ENCODE data around the gene TLCD1. TPM values are rescaled to one million over a fixed set of nuclear protein-coding genes. Genes with fewer than 3 reads are reported as not detected.

Gene TLCD1
- total RNA-seq (1 to 10 TPM; 1.7 to 3.8 (median 2.5) TPM), polyA plus RNA-seq (1.5 TPM)
- long read RNA-seq, donor 1, partial matches to known transcripts = 0 of 2 reads
- long read RNA-seq, donor 1, other reads (novel, unspliced or antisense) = 1 of 2 reads
- long read RNA-seq, donor 2, partial matches to known transcripts = 0 of 2 reads
- long read RNA-seq, donor 2, other reads (novel, unspliced or antisense) = 0 of 2 reads
- long read RNA-seq, donor 3, partial matches to known transcripts = 0 of 3 reads
- long read RNA-seq, donor 3, other reads (novel, unspliced or antisense) = 0 of 3 reads
- long read RNA-seq, donor 4 = 0 reads

- intact Hi-C loops (cut with DNase I) = loop anchor here in 2 of 4 donors (2.0 to 10.0 kb wide), 4 partner anchors 25 to 389 kb away; partner anchors contain the start of gene PHF12 (in 1 of the 2)
- ATAC-seq (peak; percentile 59 to 64), DNase-seq (peak; percentile 79 to 90 (median 90))
- Histone ChIP-seq H3K27ac (ENCODE audit: low read length) (peak within 1 kb of the TSS; percentile 24), H3K4me3 (ENCODE audit: low read length) (peak within 1 kb of the TSS; percentile 52), H3K9me3 (ENCODE audit: control insufficient read depth, low read length) (no peaks in the 10 kb centered on the region), H3K4me1 (ENCODE audit: control insufficient read depth, insufficient read depth, low read length) (peaks cover 6% of the 10 kb centered on the region), H3K27me3 (ENCODE audit: control insufficient read depth, insufficient read depth) (no peaks in the 10 kb centered on the region)
- WGBS = under 1% methylated on average over 47 of the region's 49 CpGs
Observed at GRCh38 chr17:28726226-28726626, at the start of gene TLCD1. Gene TLCD1, minus strand, starts transcription at chr17:28726233. Its CDS starts 136 bp downstream, at chr17:28726097.

- Histone ChIP-seq H3K27ac (ENCODE audit: low read length) (no peak overlapping the region), H3K4me3 (ENCODE audit: low read length) (no peak overlapping the region), H3K27me3 (ENCODE audit: control insufficient read depth, insufficient read depth) (no peaks in the 10 kb centered on the region), H3K4me1 (ENCODE audit: control insufficient read depth, insufficient read depth, low read length) (peaks cover 1% of the 10 kb centered on the region), H3K9me3 (ENCODE audit: control insufficient read depth, low read length) (no peaks in the 10 kb centered on the region)
- DNase-seq (no peak), ATAC-seq (no peak)
- intact Hi-C loops (cut with DNase I) = no loop called here
- WGBS = 85% methylated on average over 3 of the region's 3 CpGs
Observed at GRCh38 chr17:28774206-28774605, 48.2 kb upstream of the TLCD1 start.

- no peak for DNase-seq
- no peaks in the 10 kb centered on the region for H3K27me3 ChIP-seq (ENCODE audit: control insufficient read depth, insufficient read depth)
- intact Hi-C loops (cut with DNase I) = no loop called here
- WGBS = 85% methylated on average over 6 of the region's 6 CpGs
- ATAC-seq = no peak
- no peak overlapping the region for H3K4me3 ChIP-seq (ENCODE audit: low read length)
- H3K4me1 ChIP-seq (ENCODE audit: control insufficient read depth, insufficient read depth, low read length) = peaks cover 1% of the 10 kb centered on the region
- no peak overlapping the region for H3K27ac ChIP-seq (ENCODE audit: low read length)
- no peaks in the 10 kb centered on the region for H3K9me3 ChIP-seq (ENCODE audit: control insufficient read depth, low read length)
Observed at GRCh38 chr17:28773736-28774135, 47.7 kb upstream of the TLCD1 start.

- ATAC-seq = no peak
- 78% methylated on average over 4 of the region's 4 CpGs for WGBS
- DNase-seq = no peak
- Histone ChIP-seq H3K27me3 (ENCODE audit: control insufficient read depth, insufficient read depth) (no peaks in the 10 kb centered on the region), H3K4me1 (ENCODE audit: control insufficient read depth, insufficient read depth, low read length) (peaks cover 2% of the 10 kb centered on the region), H3K4me3 (ENCODE audit: low read length) (no peak overlapping the region), H3K27ac (ENCODE audit: low read length) (no peak overlapping the region), H3K9me3 (ENCODE audit: control insufficient read depth, low read length) (no peaks in the 10 kb centered on the region)
- intact Hi-C loops (cut with DNase I) = loop anchor here in 2 of 4 donors (10.0 kb wide), 2 partner anchors 50 to 130 kb away; partner anchors contain the start of gene FLOT2 (in 1 of the 2)
Observed at GRCh38 chr17:28765038-28765437, 39.0 kb upstream of the TLCD1 start.

GRCh38 chr17:28763804-28764266, 37.8 kb upstream of the TLCD1 start:
- ATAC-seq (peak in 1 of 2 donors; percentile 21), DNase-seq (peak; percentile 65 to 85 (median 74))
- H3K9me3 ChIP-seq (ENCODE audit: control insufficient read depth, low read length) = no peaks in the 10 kb centered on the region
- peaks cover 2% of the 10 kb centered on the region for H3K4me1 ChIP-seq (ENCODE audit: control insufficient read depth, insufficient read depth, low read length)
- WGBS = 61% methylated on average over 5 of the region's 5 CpGs
- H3K4me3 ChIP-seq (ENCODE audit: low read length) = no peak overlapping the region
- intact Hi-C loops (cut with DNase I) = loop anchor here in 3 of 4 donors (5.0 to 10.0 kb wide), 4 partner anchors 51 to 153 kb away; partner anchors contain the start of gene FLOT2 (in 1 of the 3)
- H3K27ac ChIP-seq (ENCODE audit: low read length) = no peak overlapping the region
- no peaks in the 10 kb centered on the region for H3K27me3 ChIP-seq (ENCODE audit: control insufficient read depth, insufficient read depth)

- ATAC-seq (no peak), DNase-seq (no peak)
- peaks cover 2% of the 10 kb centered on the region for H3K4me1 ChIP-seq (ENCODE audit: control insufficient read depth, insufficient read depth, low read length)
- H3K27ac ChIP-seq (ENCODE audit: low read length) = no peak overlapping the region
- H3K27me3 ChIP-seq (ENCODE audit: control insufficient read depth, insufficient read depth) = no peaks in the 10 kb centered on the region
- H3K4me3 ChIP-seq (ENCODE audit: low read length) = no peak overlapping the region
- H3K9me3 ChIP-seq (ENCODE audit: control insufficient read depth, low read length) = no peaks in the 10 kb centered on the region
- intact Hi-C loops (cut with DNase I) = loop anchor here in 3 of 4 donors (5.0 to 10.0 kb wide), 4 partner anchors 52 to 154 kb away; partner anchors contain the start of gene FLOT2 (in 1 of the 3)
- WGBS = 81% methylated on average over 1 of the region's 1 CpG
Observed at GRCh38 chr17:28763137-28763799, 37.2 kb upstream of the TLCD1 start.

GRCh38 chr17:28760601-28761562, 34.8 kb upstream of the TLCD1 start:
- ATAC-seq (peak; percentile 20 to 51), DNase-seq (peak; percentile 71 to 85 (median 79))
- peak overlapping the region; percentile 23 for H3K27ac ChIP-seq (ENCODE audit: low read length)

GRCh38 chr17:28759256-28759865, 33.3 kb upstream of the TLCD1 start:
- Histone ChIP-seq H3K4me3 (ENCODE audit: low read length) (no peak overlapping the region), H3K9me3 (ENCODE audit: control insufficient read depth, low read length) (no peaks in the 10 kb centered on the region), H3K27ac (ENCODE audit: low read length) (no peak overlapping the region), H3K4me1 (ENCODE audit: control insufficient read depth, insufficient read depth, low read length) (peaks cover 2% of the 10 kb centered on the region), H3K27me3 (ENCODE audit: control insufficient read depth, insufficient read depth) (no peaks in the 10 kb centered on the region)
- no peak for DNase-seq
- intact Hi-C loops (cut with DNase I) = loop anchor here in 1 of 4 donors (10.0 kb wide), 1 partner anchor 155 kb away; no protein-coding TSS in a partner anchor
- ATAC-seq = peak; percentile 18 to 32
- WGBS = 93% methylated on average over 18 of the region's 18 CpGs

More at GRCh38 chr17:28760601-28761562, 34.8 kb upstream of the TLCD1 start:
- H3K9me3 ChIP-seq (ENCODE audit: control insufficient read depth, low read length) = no peaks in the 10 kb centered on the region
- H3K4me1 ChIP-seq (ENCODE audit: control insufficient read depth, insufficient read depth, low read length) = peaks cover 2% of the 10 kb centered on the region
- intact Hi-C loops (cut with DNase I) = loop anchor here in 3 of 4 donors (5.0 to 10.0 kb wide), 4 partner anchors 54 to 156 kb away; partner anchors contain the start of gene FLOT2 (in 1 of the 3)
- no peaks in the 10 kb centered on the region for H3K27me3 ChIP-seq (ENCODE audit: control insufficient read depth, insufficient read depth)
- no peak overlapping the region for H3K4me3 ChIP-seq (ENCODE audit: low read length)
- 41% methylated on average over 9 of the region's 9 CpGs for WGBS

- intact Hi-C loops (cut with DNase I) = loop anchor here in 1 of 4 donors (10.0 kb wide), 1 partner anchor 156 kb away; no protein-coding TSS in a partner anchor
Observed at GRCh38 chr17:28758411-28759121, 32.5 kb upstream of the TLCD1 start.

More at GRCh38 chr17:28758411-28759121, 32.5 kb upstream of the TLCD1 start:
- Histone ChIP-seq H3K27me3 (ENCODE audit: control insufficient read depth, insufficient read depth) (no peaks in the 10 kb centered on the region), H3K4me1 (ENCODE audit: control insufficient read depth, insufficient read depth, low read length) (peaks cover 2% of the 10 kb centered on the region), H3K4me3 (ENCODE audit: low read length) (no peak overlapping the region), H3K9me3 (ENCODE audit: control insufficient read depth, low read length) (no peaks in the 10 kb centered on the region), H3K27ac (ENCODE audit: low read length) (no peak overlapping the region)
- 97% methylated on average over 32 of the region's 32 CpGs for WGBS
- DNase-seq (peak in 1 of 3 donors; percentile 37), ATAC-seq (peak in 1 of 2 donors; percentile 4)
